SU-DHL-6 (cell line): Measurements from ENCODE around the gene DRAM2.

Experiments used
- EZH2phosphoT487 ChIP-seq: fragments of 200-600 bp; sonication (generic), shearing (Covaris generic); conservative IDR thresholded peaks from 2 replicates; pipeline ENCODE4 v1.6.1; 2018; ENCODE audit warnings: mild to moderate bottlenecking, antibody characterized with exemption, low read length, moderate library complexity, mixed read lengths
- TF ChIP-seq, protein P1 (sequence below): fragments of 200-600 bp; sonication (generic); IDR thresholded peaks from one replicate; pipeline ENCODE4 v1.5.1; 2017; ENCODE audit warnings: antibody characterized with exemption, mild to moderate bottlenecking, low read length, moderate library complexity; ENCODE audit not compliant: insufficient read depth, poor library complexity, severe bottlenecking

DNA sequence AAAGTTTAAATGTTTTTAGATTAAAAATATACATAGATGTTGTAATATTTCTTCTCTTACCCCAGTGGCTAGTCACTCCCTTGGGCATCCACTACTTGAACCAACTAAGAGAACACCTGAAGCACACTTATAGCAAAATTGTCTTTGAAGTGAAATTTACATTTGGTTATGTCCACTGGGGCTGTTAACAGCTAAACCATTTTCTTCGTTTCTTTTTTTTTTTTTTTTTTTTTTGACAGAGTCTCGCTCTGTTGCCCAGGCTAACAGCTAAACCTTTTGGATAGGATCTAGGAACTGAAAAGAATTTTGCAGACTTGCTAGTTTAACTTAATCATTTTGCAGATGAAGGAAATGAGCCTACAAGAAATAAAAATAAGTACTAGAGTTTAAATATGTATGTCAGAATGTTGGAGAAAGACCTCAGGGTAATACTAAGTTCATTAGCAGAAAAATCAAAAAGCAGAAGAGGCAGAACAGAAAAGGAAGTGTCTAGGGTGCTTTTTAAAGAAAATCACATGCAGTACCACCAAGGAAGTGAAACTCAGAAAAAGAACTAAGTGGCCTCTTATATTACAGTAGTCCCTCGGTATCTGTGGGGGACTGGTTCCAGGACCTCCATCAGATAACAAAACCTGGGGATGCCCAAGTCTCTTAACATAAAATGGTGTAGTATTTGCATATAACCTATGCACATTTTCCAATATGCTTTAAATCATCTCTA, 11.8 kb downstream of the DRAM2 start:
- TF ChIP-seq, protein P1, sequence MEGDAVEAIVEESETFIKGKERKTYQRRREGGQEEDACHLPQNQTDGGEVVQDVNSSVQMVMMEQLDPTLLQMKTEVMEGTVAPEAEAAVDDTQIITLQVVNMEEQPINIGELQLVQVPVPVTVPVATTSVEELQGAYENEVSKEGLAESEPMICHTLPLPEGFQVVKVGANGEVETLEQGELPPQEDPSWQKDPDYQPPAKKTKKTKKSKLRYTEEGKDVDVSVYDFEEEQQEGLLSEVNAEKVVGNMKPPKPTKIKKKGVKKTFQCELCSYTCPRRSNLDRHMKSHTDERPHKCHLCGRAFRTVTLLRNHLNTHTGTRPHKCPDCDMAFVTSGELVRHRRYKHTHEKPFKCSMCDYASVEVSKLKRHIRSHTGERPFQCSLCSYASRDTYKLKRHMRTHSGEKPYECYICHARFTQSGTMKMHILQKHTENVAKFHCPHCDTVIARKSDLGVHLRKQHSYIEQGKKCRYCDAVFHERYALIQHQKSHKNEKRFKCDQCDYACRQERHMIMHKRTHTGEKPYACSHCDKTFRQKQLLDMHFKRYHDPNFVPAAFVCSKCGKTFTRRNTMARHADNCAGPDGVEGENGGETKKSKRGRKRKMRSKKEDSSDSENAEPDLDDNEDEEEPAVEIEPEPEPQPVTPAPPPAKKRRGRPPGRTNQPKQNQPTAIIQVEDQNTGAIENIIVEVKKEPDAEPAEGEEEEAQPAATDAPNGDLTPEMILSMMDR: no peak
- no peak for TF ChIP-seq EZH2phosphoT487
